ENCODE measurements around the gene BAIAP2. TPM values are rescaled to one million over a fixed set of nuclear protein-coding genes. Genes with fewer than 3 reads are reported as not detected.

The BAIAP2 gene
- total and polyA plus RNA-seq, 2 of the 13 experiments (the other 11 are each of a cell fraction or from before 2014, with no cell fraction given) = 22.5 to 24.0 TPM

DNA sequence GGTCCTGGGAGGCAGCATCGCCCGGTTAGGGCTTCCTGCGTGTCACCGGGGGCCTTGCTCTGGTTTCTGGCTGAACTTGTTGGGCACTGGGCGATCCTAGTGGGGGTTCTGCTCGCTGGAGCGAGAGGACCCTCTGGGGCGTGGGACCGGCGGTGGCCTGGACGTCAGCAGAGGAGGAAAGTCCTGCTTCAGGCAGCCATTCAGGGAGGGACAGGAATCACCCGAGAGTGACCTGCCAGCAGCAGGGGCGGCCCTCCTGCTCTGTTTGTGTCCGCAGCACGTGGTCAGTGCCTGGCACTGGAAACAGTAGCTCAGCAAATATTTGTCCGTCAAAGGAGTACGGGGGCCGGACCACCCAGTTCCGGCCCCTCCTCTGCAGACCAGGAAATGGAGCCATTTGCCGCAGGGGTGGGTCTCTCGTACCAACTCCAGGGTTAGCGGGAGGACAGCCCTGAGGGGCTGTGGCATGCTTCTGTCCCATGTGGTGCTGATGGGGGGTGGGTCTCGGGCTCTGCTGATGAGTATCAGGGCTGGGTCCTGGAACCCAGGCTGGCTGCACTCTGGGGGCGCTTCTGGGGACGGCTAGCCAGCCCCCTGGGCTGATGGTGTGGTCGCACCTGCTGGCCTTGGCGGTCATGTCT is 48.3 kb downstream of the BAIAP2 start (continued):
- no peak; the same call in 1 of the 2 replicates for TF ChIP-seq NRL (CRISPR knock-in tag; IDR thresholded peaks at IDR 0.05; ENCODE audit: borderline replicate concordance)
- no peak for TF ChIP-seq ZNF619 (CRISPR knock-in tag; IDR thresholded peaks at IDR 0.05)
- peak; percentile 93; the same call in 1 of the 2 replicates for TF ChIP-seq ZNF816 (CRISPR knock-in tag; IDR thresholded peaks at IDR 0.05; ENCODE audit: borderline replicate concordance)
- no peak for TF ChIP-seq CENPX (CRISPR knock-in tag; IDR thresholded peaks at IDR 0.05)
- TF ChIP-seq, protein P1, sequence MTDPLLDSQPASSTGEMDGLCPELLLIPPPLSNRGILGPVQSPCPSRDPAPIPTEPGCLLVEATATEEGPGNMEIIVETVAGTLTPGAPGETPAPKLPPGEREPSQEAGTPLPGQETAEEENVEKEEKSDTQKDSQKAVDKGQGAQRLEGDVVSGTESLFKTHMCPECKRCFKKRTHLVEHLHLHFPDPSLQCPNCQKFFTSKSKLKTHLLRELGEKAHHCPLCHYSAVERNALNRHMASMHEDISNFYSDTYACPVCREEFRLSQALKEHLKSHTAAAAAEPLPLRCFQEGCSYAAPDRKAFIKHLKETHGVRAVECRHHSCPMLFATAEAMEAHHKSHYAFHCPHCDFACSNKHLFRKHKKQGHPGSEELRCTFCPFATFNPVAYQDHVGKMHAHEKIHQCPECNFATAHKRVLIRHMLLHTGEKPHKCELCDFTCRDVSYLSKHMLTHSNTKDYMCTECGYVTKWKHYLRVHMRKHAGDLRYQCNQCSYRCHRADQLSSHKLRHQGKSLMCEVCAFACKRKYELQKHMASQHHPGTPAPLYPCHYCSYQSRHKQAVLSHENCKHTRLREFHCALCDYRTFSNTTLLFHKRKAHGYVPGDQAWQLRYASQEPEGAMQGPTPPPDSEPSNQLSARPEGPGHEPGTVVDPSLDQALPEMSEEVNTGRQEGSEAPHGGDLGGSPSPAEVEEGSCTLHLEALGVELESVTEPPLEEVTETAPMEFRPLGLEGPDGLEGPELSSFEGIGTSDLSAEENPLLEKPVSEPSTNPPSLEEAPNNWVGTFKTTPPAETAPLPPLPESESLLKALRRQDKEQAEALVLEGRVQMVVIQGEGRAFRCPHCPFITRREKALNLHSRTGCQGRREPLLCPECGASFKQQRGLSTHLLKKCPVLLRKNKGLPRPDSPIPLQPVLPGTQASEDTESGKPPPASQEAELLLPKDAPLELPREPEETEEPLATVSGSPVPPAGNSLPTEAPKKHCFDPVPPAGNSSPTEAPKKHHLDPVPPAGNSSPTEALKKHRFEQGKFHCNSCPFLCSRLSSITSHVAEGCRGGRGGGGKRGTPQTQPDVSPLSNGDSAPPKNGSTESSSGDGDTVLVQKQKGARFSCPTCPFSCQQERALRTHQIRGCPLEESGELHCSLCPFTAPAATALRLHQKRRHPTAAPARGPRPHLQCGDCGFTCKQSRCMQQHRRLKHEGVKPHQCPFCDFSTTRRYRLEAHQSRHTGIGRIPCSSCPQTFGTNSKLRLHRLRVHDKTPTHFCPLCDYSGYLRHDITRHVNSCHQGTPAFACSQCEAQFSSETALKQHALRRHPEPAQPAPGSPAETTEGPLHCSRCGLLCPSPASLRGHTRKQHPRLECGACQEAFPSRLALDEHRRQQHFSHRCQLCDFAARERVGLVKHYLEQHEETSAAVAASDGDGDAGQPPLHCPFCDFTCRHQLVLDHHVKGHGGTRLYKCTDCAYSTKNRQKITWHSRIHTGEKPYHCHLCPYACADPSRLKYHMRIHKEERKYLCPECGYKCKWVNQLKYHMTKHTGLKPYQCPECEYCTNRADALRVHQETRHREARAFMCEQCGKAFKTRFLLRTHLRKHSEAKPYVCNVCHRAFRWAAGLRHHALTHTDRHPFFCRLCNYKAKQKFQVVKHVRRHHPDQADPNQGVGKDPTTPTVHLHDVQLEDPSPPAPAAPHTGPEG (CRISPR knock-in tag; IDR thresholded peaks at IDR 0.05) = peak; percentile 94
- TF ChIP-seq, protein P2, sequence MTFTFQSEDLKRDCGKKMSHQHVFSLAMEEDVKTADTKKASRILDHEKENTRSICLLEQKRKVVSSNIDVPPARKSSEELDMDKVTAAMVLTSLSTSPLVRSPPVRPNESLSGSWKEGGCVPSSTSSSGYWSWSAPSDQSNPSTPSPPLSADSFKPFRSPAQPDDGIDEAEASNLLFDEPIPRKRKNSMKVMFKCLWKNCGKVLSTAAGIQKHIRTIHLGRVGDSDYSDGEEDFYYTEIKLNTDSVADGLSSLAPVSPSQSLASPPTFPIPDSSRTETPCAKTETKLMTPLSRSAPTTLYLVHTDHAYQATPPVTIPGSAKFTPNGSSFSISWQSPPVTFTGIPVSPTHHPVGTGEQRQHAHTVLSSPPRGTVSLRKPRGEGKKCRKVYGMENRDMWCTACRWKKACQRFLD (CRISPR knock-in tag; IDR thresholded peaks at IDR 0.05; ENCODE audit: borderline replicate concordance) = peak; percentile 97; the same call in 1 of the 2 replicates
- peak; percentile 93 for TF ChIP-seq AKAP8 (CRISPR knock-in tag; IDR thresholded peaks at IDR 0.05)
- TF ChIP-seq, protein P3, sequence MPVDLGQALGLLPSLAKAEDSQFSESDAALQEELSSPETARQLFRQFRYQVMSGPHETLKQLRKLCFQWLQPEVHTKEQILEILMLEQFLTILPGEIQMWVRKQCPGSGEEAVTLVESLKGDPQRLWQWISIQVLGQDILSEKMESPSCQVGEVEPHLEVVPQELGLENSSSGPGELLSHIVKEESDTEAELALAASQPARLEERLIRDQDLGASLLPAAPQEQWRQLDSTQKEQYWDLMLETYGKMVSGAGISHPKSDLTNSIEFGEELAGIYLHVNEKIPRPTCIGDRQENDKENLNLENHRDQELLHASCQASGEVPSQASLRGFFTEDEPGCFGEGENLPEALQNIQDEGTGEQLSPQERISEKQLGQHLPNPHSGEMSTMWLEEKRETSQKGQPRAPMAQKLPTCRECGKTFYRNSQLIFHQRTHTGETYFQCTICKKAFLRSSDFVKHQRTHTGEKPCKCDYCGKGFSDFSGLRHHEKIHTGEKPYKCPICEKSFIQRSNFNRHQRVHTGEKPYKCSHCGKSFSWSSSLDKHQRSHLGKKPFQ (CRISPR knock-in tag; IDR thresholded peaks at IDR 0.05; ENCODE audit: insufficient replicate concordance) = peak; percentile 93
- TF ChIP-seq GZF1 (CRISPR knock-in tag; IDR thresholded peaks at IDR 0.05) = no peak
- peak; percentile 94; the same call in 1 of the 2 replicates for TF ChIP-seq HOXD1 (CRISPR knock-in tag; IDR thresholded peaks at IDR 0.05)
- TF ChIP-seq XBP1 (CRISPR knock-in tag; IDR thresholded peaks at IDR 0.05) = peak; percentile 81; the same call in 1 of the 2 replicates
- peak; percentile 97 for TF ChIP-seq HIVEP1 (CRISPR knock-in tag; IDR thresholded peaks at IDR 0.05)
- TF ChIP-seq, protein P4, sequence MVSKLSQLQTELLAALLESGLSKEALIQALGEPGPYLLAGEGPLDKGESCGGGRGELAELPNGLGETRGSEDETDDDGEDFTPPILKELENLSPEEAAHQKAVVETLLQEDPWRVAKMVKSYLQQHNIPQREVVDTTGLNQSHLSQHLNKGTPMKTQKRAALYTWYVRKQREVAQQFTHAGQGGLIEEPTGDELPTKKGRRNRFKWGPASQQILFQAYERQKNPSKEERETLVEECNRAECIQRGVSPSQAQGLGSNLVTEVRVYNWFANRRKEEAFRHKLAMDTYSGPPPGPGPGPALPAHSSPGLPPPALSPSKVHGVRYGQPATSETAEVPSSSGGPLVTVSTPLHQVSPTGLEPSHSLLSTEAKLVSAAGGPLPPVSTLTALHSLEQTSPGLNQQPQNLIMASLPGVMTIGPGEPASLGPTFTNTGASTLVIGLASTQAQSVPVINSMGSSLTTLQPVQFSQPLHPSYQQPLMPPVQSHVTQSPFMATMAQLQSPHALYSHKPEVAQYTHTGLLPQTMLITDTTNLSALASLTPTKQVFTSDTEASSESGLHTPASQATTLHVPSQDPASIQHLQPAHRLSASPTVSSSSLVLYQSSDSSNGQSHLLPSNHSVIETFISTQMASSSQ (IDR thresholded peaks at IDR 0.05; ENCODE audit: low read depth) = peak; percentile 30; the same call in 1 of the 2 replicates
- TF ChIP-seq, protein P4 (CRISPR knock-in tag; IDR thresholded peaks at IDR 0.05; ENCODE audit: borderline replicate concordance) = peak; percentile 86; the same call in 1 of the 2 replicates
- peak; percentile 80 for TF ChIP-seq YY1 (IDR thresholded peaks at IDR 0.05; ENCODE audit: insufficient read depth, insufficient replicate concordance, low read depth, low read length)
- TF ChIP-seq ZNF616 (CRISPR knock-in tag; IDR thresholded peaks at IDR 0.05; ENCODE audit: low read depth) = peak; percentile 94
